Amniotic stem cell (primary cell): ENCODE measurements around the gene EPHB4.
"Not testable (repeated sequence)": the region's sequence is repeated elsewhere in the genome, so short reads cannot be mapped to it uniquely, and the experiment has no call there.

Source experiments
- DNase-seq: peaks from one replicate; lab custom pipeline; 2025; lab: John Stamatoyannopoulos, UW

Gene EPHB4

DNA sequence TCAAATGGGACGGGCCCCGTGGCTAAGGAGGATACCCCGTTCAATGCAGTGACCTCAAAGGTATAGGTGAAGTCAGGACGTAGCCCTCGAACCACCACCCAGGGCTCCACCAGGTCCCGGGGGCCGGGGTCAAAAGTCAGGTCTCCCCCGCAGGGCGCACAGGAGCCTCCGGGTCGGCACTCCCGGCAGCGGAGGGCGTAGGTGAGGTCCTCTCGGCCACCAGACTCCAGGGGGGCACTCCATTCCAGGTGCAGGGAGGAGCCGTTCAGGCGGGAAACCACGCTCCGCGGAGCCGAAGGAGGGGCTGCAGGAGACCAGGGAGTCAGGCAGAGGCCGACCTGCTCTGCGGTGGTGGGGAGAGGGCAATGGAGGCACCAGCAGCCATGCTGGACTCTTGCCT is 7.7 kb downstream of the EPHB4 start:
- DNase-seq, result no peak

DNA sequence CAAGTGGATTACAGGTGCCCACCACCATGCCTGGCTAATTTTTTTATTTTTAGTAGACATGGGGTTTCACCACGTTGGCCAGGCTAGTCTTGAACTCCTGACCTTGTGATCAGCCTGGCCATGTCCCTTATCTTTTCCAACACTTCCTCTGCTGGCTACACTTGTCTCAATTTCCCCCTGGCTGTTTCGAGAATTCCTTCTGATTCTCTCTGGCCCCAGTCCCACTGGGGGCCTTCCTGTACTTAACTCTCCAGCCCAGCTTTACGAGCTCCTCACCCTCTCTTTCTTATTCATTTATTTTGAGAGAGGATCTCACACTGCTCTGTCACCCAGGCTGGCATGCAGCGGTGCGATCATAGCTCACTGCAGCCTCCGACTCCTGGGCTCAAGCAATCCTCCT is 8.5 kb downstream of the EPHB4 start:
- DNase-seq, result no peak

DNA sequence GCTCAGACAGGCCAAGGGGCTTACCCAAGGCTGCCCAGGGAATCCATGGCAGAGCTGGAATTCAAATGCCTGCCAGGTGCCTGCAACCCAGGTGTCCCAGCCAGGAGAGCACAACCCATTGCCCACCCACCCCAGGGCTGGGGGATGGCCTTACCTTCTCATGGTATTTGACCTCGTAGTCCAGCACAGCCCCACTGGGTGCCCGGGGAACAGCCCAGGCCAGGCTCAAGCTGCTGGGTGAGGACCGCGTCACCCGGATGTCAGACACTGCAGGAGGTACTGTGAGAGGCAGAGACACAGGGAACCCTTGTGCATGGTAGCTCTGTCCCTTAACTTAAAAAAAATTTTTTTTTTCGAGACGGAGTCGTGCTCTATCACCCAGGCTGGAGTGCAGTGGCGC is 9.0 kb downstream of the EPHB4 start:
- no peak for DNase-seq

DNA sequence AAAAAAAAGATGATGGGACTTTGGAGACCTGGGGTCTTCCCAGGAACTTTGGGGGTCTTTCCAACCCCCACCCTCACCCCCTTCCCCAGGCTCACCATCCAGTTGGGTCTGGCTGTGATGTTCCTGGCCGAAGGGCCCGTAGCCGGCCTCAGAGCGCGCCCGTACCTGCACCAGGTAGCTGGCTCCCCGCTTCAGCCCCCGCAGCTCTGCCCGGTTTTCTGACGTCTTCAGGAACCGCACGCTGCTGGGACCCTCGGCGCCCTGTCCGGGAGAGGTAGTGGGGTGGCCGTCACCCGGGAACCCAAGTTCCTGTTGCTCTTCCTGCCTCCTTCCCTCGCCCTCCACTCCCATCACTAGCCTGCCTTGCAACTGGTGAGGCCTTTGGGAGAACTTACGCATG is 10.2 kb downstream of the EPHB4 start:
- no peak for DNase-seq

GRCh38 chr7:100816515-100816914 is 10.8 kb downstream of the EPHB4 start:
- DNase-seq, result not testable (repeated sequence)

DNA sequence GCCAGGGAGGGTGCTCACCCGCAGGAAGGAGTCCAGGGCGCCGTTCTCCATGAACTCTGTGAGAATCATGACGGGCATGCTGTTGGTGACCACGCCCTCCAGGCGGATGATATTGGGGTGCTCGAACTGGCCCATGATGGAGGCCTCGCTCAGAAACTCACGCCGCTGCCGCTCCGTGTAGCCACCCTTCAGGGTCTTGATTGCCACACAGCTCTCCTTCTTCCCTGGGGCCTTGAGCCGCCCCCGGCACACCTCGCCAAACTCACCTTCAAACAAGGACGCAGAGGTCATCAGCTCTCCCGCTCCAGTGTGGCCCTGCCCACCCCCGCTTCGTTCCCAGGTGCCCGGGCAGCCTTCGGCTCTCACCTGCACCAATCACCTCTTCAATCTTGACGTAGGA is 14.6 kb downstream of the EPHB4 start:
- DNase-seq, result no peak

GRCh38 chr7:100811480-100811879 is 15.8 kb downstream of the EPHB4 start:
- DNase-seq, result no peak

DNA sequence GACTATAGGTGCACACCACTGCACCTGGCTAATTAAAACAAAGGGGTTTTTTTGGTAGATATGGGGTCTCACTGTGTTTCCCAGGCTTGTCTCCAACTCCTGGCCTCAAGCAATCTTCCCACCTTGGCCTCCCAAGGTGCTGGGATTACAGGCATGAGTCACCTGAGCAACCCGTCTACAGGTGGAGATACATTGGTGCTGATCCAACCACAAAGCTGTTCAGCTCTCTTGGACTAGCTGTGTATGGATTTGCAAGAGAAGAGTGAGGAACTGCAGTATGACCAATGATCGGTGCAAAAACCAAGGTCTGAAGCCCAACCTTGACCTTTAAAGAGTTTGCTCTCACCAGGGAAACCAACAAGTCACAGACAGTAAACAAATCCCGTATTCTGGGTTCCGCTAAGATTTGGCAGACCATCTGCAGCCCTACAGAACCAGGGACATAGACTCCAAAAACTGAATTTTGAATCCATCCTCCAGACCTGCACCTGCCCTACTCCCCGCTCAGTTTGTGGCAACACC is 18.9 kb downstream of the EPHB4 start:
- no peak for DNase-seq

GRCh38 chr7:100806883-100807282 is 20.4 kb downstream of the EPHB4 start:
- DNase-seq, result not testable (repeated sequence)

GRCh38 chr7:100806276-100806675 is 21.0 kb downstream of the EPHB4 start:
- no peak for DNase-seq

- no peak for DNase-seq
Observed at GRCh38 chr7:100804681-100805431, 22.5 kb downstream of the EPHB4 start.

GRCh38 chr7:100803398-100804161 is 23.7 kb downstream of the EPHB4 start:
- peak; percentile 80 for DNase-seq

DNA sequence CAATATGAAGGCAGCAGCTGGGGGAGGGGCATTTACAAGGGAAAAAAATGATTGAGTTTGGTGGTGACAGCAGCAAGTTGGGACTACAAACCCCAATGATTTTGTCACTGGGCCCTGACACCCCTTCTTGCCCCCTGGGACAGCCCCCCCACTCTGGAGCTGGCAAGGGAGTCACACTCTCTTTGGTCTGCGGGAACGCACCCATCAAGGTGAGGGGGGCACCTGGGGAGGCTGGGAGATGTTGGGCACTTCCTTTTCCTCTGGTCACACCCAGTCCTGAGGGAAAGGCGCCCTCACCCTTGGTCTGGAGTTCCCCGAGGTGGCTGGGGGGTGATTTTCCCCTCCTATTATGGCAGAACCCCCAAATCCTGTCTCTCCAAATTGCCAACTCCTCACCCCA is 24.4 kb downstream of the EPHB4 start:
- no peak for DNase-seq

GRCh38 chr7:100801833-100802568 is 25.3 kb downstream of the EPHB4 start:
- peak; percentile 80 for DNase-seq

- DNase-seq, result no peak
Observed at GRCh38 chr7:100799037-100799896, 28.1 kb downstream of the EPHB4 start.

DNA sequence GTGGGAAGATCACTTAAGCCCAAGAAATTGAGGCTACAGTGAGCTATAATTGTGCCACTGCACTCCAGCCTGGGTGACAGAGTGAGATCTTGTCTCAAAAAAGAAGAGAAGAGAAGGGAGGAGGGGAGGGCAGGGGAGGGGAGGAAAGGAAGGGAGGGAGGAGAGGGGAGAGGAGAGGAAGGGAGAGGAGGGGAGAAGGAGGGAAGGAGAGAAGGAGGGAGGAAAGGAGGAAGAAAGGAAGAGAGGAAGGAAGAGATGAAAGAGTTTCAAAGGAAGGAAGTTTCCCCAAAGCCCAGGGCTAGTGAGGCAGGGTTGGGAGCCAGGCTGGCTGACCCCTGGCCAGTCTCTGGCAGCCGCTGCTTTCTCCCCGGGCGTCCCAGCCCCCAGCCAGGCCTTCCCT is 32.6 kb downstream of the EPHB4 start:
- DNase-seq, result no peak

GRCh38 chr7:100793806-100794660 is 33.3 kb downstream of the EPHB4 start:
- no peak for DNase-seq

- DNase-seq, result no peak
Observed at GRCh38 chr7:100791881-100792666, 35.2 kb downstream of the EPHB4 start.

GRCh38 chr7:100789055-100789454 is 38.3 kb downstream of the EPHB4 start:
- DNase-seq, result no peak

- DNase-seq, result no peak
Observed at GRCh38 chr7:100786323-100786722, 41.0 kb downstream of the EPHB4 start.
